Mesenchymal stem cell (in vitro differentiated cells and primary cell): ENCODE data around the gene TXN.

Experiments used
- DNase-seq: peaks from one replicate; pipeline ENCODE4 v3.0.0-alpha.2; 2013
- H2AFZ ChIP-seq: one replicate; pipeline ENCODE4 v1.6.1; 2013; ENCODE audit warnings: low read depth, mild to moderate bottlenecking, control low read depth, inconsistent platforms, low read length, moderate library complexity
- H2AK5ac ChIP-seq: 2 replicates; pipeline ENCODE4 v1.6.1; 2013; ENCODE audit warnings: low read length, moderate library complexity, mild to moderate bottlenecking, inconsistent platforms; ENCODE audit not compliant: severe bottlenecking
- H2BK120ac ChIP-seq: one replicate; pipeline ENCODE4 v1.6.1; 2013; ENCODE audit warnings: low read depth, mild to moderate bottlenecking, inconsistent platforms, low read length, moderate library complexity
- H2BK12ac ChIP-seq, 2 experiments: one replicate each; pipeline ENCODE4 v1.6.1; 2013; ENCODE audit warnings: inconsistent platforms in 2 of 2, low read length in 2 of 2, mild to moderate bottlenecking in 2 of 2, moderate library complexity in 2 of 2, control low read depth in 1 of 2
- H2BK15ac ChIP-seq: one replicate; pipeline ENCODE4 v1.6.1; 2013; ENCODE audit warnings: mild to moderate bottlenecking, low read depth, inconsistent platforms; ENCODE audit not compliant: poor library complexity, severe bottlenecking
- H2BK5ac ChIP-seq: 2 replicates; pipeline ENCODE4 v1.6.1; 2013; ENCODE audit warnings: low read depth, mild to moderate bottlenecking, low read length, control low read depth, inconsistent platforms; ENCODE audit not compliant: poor library complexity, severe bottlenecking
- H3K14ac ChIP-seq, 2 experiments: one replicate each; pipeline ENCODE4 v1.6.1; 2013; ENCODE audit warnings: inconsistent platforms in 2 of 2, low read length in 2 of 2, control low read depth in 1 of 2, mild to moderate bottlenecking in 1 of 2, moderate library complexity in 1 of 2
- H3K18ac ChIP-seq, 2 experiments: one replicate each; pipeline ENCODE4 v1.6.1; 2013; ENCODE audit warnings: inconsistent platforms in 2 of 2, low read length in 2 of 2, control low read depth in 1 of 2, low read depth in 1 of 2, mild to moderate bottlenecking in 1 of 2
- H3K23ac ChIP-seq, 2 experiments: one replicate each; pipeline ENCODE4 v1.6.1; 2013; ENCODE audit warnings: inconsistent platforms in 2 of 2, low read length in 2 of 2, mild to moderate bottlenecking in 2 of 2, moderate library complexity in 2 of 2, control low read depth in 1 of 2
- H3K27ac ChIP-seq: 2 replicates; pipeline ENCODE4 v1.5.1; 2013; ENCODE audit warnings: mild to moderate bottlenecking, moderate library complexity, low read length, control low read depth, inconsistent platforms; ENCODE audit not compliant: poor library complexity, severe bottlenecking
- H3K27me3 ChIP-seq, 2 experiments: 2 replicates each; pipeline versions ENCODE4 v1.6.1 to v1.7.0; 2013; ENCODE audit warnings: low read length in 2 of 2, mild to moderate bottlenecking in 2 of 2, moderate library complexity in 2 of 2, control low read depth in 1 of 2, inconsistent platforms in 1 of 2; ENCODE audit not compliant: control insufficient read depth in 1 of 2, insufficient read depth in 1 of 2
- H3K36me3 ChIP-seq, 2 experiments: 2 replicates each; pipeline versions ENCODE4 v1.6.1 to v1.7.0; 2013; ENCODE audit warnings: low read length in 2 of 2, control low read depth in 1 of 2, inconsistent platforms in 1 of 2, low read depth in 1 of 2, mild to moderate bottlenecking in 1 of 2; ENCODE audit not compliant: insufficient read depth in 2 of 2, control insufficient read depth in 1 of 2
- H3K4ac ChIP-seq, 2 experiments: one replicate each; pipeline ENCODE4 v1.6.1; 2013; ENCODE audit warnings: inconsistent platforms in 2 of 2, low read length in 2 of 2, mild to moderate bottlenecking in 2 of 2, moderate library complexity in 2 of 2, control low read depth in 1 of 2, low read depth in 1 of 2
- H3K4me1 ChIP-seq: 2 replicates; pipeline ENCODE4 v1.6.1; 2013; ENCODE audit warnings: low read depth, low read length, control low read depth; ENCODE audit not compliant: control insufficient read depth, insufficient read depth
- H3K4me2 ChIP-seq: 2 replicates; pipeline ENCODE4 v1.6.1; 2013; ENCODE audit warnings: low read length, mild to moderate bottlenecking, inconsistent platforms; ENCODE audit not compliant: poor library complexity, severe bottlenecking
- H3K4me3 ChIP-seq, 2 experiments: 2 replicates each; pipeline versions ENCODE4 v1.5.1 to v1.7.0; 2013; ENCODE audit warnings: low read length in 2 of 2, mild to moderate bottlenecking in 2 of 2, control low read depth in 1 of 2, low read depth in 1 of 2; ENCODE audit not compliant: insufficient read depth in 1 of 2
- H3K79me1 ChIP-seq: replicated peaks from 2 replicates; pipeline ENCODE4 v1.6.1; 2013; ENCODE audit warnings: mild to moderate bottlenecking, control low read depth, low read length, inconsistent platforms; ENCODE audit not compliant: poor library complexity, severe bottlenecking
- H3K9ac ChIP-seq: 2 replicates; pipeline ENCODE4 v1.7.0; 2013; ENCODE audit warnings: mild to moderate bottlenecking, low read length, moderate library complexity
- H3K9me3 ChIP-seq: 2 replicates; pipeline ENCODE4 v1.7.0; 2013; ENCODE audit warnings: mild to moderate bottlenecking, low read length; ENCODE audit not compliant: control insufficient read depth
- H4K8ac ChIP-seq: one replicate; pipeline ENCODE4 v1.6.1; 2013; ENCODE audit warnings: inconsistent platforms, mild to moderate bottlenecking, low read length, moderate library complexity
- H4K91ac ChIP-seq: one replicate; pipeline ENCODE4 v1.6.1; 2013; ENCODE audit warnings: mild to moderate bottlenecking, low read length, inconsistent platforms
- WGBS: methylation state at CpG from one replicate; pipeline ENCODE4 v1.1.7; 2013; ENCODE audit warnings: mixed read lengths; 5-methylcytosine and 5-hydroxymethylcytosine counted together

The TXN gene

GRCh38 chr9:110251212-110251611 is 5.1 kb downstream of the TXN start:
- WGBS, result 100% methylated on average over 2 of the region's 4 CpGs
- no peak overlapping the region for H3K14ac ChIP-seq

GRCh38 chr9:110249603-110250002 is 6.7 kb downstream of the TXN start:
- WGBS, result 100% methylated on average over 3 of the region's 4 CpGs
- H2BK120ac ChIP-seq, result no peak overlapping the region
- no peak overlapping the region for H3K14ac ChIP-seq
- no peak overlapping the region for H3K4ac ChIP-seq
- H4K91ac ChIP-seq, result no peak overlapping the region
- no peak overlapping the region for H2BK15ac ChIP-seq
- H3K4me1 ChIP-seq, result peaks cover 5% of the 10 kb centered on the region
- peaks cover 7 to 65% of the 10 kb centered on the region in 2 experiments for H3K36me3 ChIP-seq
- no peak overlapping the region for H3K9ac ChIP-seq
- peaks cover 11% of the 10 kb centered on the region for H3K79me1 ChIP-seq
- no peak overlapping the region for H3K27ac ChIP-seq
- no peak overlapping the region for H4K8ac ChIP-seq
- H3K27me3 ChIP-seq, result no peaks in the 10 kb centered on the region
- H3K23ac ChIP-seq, result no peak overlapping the region
- no peak overlapping the region for H3K18ac ChIP-seq
- no peaks in the 10 kb centered on the region for H3K9me3 ChIP-seq
- H3K4me3 ChIP-seq, result no peak overlapping the region
- no peak overlapping the region for H2BK12ac ChIP-seq
- H2BK5ac ChIP-seq, result no peak overlapping the region
- DNase-seq, result peak; percentile 30
- H3K4me2 ChIP-seq, result no peak overlapping the region
- H2AK5ac ChIP-seq, result no peak overlapping the region
- H2AFZ ChIP-seq, result no peak overlapping the region

More at GRCh38 chr9:110251212-110251611, 5.1 kb downstream of the TXN start:
- H2AFZ ChIP-seq, result no peak overlapping the region
- no peak overlapping the region for H2BK12ac ChIP-seq
- no peak overlapping the region for H2BK15ac ChIP-seq
- H3K27me3 ChIP-seq, result no peaks in the 10 kb centered on the region
- H3K4ac ChIP-seq, result no peak overlapping the region
- H3K23ac ChIP-seq, result no peak overlapping the region
- no peak overlapping the region for H3K4me3 ChIP-seq
- H3K27ac ChIP-seq, result no peak overlapping the region
- peak overlapping the region; percentile 28 for H3K9ac ChIP-seq
- H3K36me3 ChIP-seq, result peaks cover 7 to 52% of the 10 kb centered on the region in 2 experiments
- no peak overlapping the region for H3K18ac ChIP-seq
- no peak overlapping the region for H4K91ac ChIP-seq
- H2BK5ac ChIP-seq, result no peak overlapping the region
- DNase-seq, result peak; percentile 0
- H3K79me1 ChIP-seq, result peaks cover 5% of the 10 kb centered on the region
- no peak overlapping the region for H2BK120ac ChIP-seq
- no peaks in the 10 kb centered on the region for H3K9me3 ChIP-seq
- no peak overlapping the region for H2AK5ac ChIP-seq
- no peak overlapping the region for H4K8ac ChIP-seq
- H3K4me2 ChIP-seq, result no peak overlapping the region
- peaks cover 5% of the 10 kb centered on the region for H3K4me1 ChIP-seq

GRCh38 chr9:110248361-110248760 is 7.9 kb downstream of the TXN start:
- Histone ChIP-seq H2BK12ac (no peak overlapping the region), H2BK120ac (no peak overlapping the region), H4K91ac (no peak overlapping the region), H3K4me1 (peaks cover 2% of the 10 kb centered on the region), H3K14ac (no peak overlapping the region), H3K9me3 (no peaks in the 10 kb centered on the region), H2BK15ac (no peak overlapping the region), H3K36me3 (peaks cover 7 to 77% of the 10 kb centered on the region in 2 experiments), H2AK5ac (no peak overlapping the region), H3K4ac (no peak overlapping the region), H3K27me3 (no peaks in the 10 kb centered on the region), H2AFZ (no peak overlapping the region), H3K79me1 (peaks cover 11% of the 10 kb centered on the region), H2BK5ac (no peak overlapping the region), H3K27ac (no peak overlapping the region), H3K18ac (no peak overlapping the region), H3K9ac (no peak overlapping the region), H4K8ac (no peak overlapping the region), H3K4me3 (no peak overlapping the region), H3K23ac (no peak overlapping the region), H3K4me2 (no peak overlapping the region)
- 76% methylated on average over 2 of the region's 2 CpGs for WGBS
- peak; percentile 23 for DNase-seq

GRCh38 chr9:110246214-110246613 is 10.1 kb downstream of the TXN start:
- Histone ChIP-seq H3K4me3 (no peak overlapping the region), H4K91ac (no peak overlapping the region), H2BK12ac (no peak overlapping the region), H2BK15ac (no peak overlapping the region), H3K9ac (no peak overlapping the region), H3K36me3 (peaks cover 13 to 97% of the 10 kb centered on the region in 2 experiments), H2AFZ (no peak overlapping the region), H2BK5ac (no peak overlapping the region), H3K27me3 (no peaks in the 10 kb centered on the region), H3K9me3 (no peaks in the 10 kb centered on the region), H2AK5ac (no peak overlapping the region), H3K4ac (no peak overlapping the region), H3K27ac (no peak overlapping the region), H3K14ac (no peak overlapping the region), H3K4me1 (peaks cover 2% of the 10 kb centered on the region), H2BK120ac (no peak overlapping the region), H3K23ac (no peak overlapping the region), H3K18ac (no peak overlapping the region), H4K8ac (no peak overlapping the region), H3K79me1 (peaks cover 11% of the 10 kb centered on the region), H3K4me2 (no peak overlapping the region)
- peak; percentile 6 for DNase-seq
- WGBS, result 98% methylated on average over 6 of the region's 6 CpGs
